T47D (cell line): Measurements from ENCODE around the gene CYP2A6.
"Not testable (repeated sequence)": the region's sequence is repeated elsewhere in the genome, so short reads cannot be mapped to it uniquely, and the experiment has no call there.

Experiments used
- DNase-seq, 2 experiments: peaks; one replicate each; pipeline versions ENCODE4 v3.0.0 to v3.0.0-alpha.2; 2011 to 2012; ENCODE audit warnings: low read depth in 1 of 2, low spot score in 1 of 2
- JUND ChIP-seq: IDR thresholded peaks from 2 replicates; pipeline ENCODE4 v1.6.1; 2012; ENCODE audit warnings: low read depth
- in situ Hi-C: cut with HindIII; loops from 2 replicates; pipeline ENCODE4 v1.10.0; 2016; ENCODE audit warnings: low sequenced_read_pairs, low pct_unique_long_range_greater_than_20kb

Gene CYP2A6

DNA sequence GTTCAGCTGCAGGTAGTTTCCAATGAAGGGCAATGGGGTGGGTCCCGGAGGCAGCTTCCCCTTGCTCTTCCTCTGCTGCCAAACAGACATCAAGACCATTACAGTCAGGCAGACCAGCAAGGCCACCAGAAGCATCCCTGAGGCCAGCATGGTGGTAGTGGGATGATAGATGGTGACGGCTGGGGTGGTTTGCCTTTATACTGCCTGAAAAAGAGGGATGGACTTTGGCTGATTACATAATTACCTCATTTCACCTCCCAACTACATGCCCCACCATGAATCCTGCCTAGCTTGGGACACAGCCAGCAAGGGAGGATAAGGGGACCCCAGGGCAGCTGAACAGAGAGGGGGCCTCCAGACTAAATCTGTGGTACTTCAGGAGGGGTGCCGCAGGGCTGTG is at the start of gene CYP2A6:
CYP2A6 (minus strand) TSS at position 171 of the 400 bp plus-strand sequence; CDS start at position 150, 21 bp downstream.
- DNase-seq, in situ Hi-C loops: not testable (repeated sequence)

DNA sequence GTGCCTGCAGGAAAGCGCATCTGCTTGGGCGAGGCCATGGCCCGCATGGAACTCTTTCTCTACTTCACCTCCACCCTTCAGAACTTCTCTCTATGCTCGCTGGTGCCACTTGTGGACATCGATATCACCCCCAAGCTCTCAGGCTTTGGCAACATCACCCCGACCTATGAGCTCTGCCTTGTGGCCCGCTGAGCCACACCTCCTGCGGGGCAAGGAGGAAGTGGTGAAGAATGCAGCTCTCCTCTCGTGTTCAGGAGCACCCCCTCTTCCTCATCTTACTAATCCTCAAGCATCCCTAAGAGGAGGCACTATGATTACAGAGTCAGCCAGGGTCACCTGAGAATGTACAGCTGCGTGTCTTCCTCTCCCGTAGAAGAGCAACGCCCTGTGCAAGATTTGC is 49.7 kb upstream of the CYP2A6 start:
- in situ Hi-C loops, DNase-seq: not testable (repeated sequence)

GRCh38 chr19:40896843-40897789 is 46.9 kb upstream of the CYP2A6 start:
- peak in 1 of 2 experiments; percentile 93 for DNase-seq
- peak; percentile 78; the same call in 1 of the 2 replicates for TF ChIP-seq JUND
- in situ Hi-C loops = not testable (repeated sequence)

DNA sequence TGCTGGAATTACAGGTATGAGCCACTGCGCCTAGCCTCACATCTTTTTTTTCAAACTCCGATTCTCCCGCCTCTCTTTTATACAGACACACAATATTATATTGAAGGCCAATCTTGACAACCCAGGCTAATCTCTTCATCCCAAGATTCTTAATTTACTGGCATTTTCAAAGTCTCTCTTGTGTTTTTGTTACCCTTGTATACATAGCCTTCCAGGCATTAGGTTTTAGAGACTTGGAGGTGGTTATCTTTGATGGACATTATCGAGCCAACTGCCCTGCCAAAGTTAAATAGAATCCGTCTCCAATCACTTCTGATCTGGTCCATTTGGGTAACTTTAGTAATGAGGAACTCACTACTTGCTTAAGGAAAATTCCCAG is 46.2 kb upstream of the CYP2A6 start:
- peak; percentile 60; the same call in 1 of the 2 replicates for TF ChIP-seq JUND
- in situ Hi-C loops = no loop called here
- peak in 1 of 2 experiments; percentile 68 for DNase-seq

- in situ Hi-C loops = no loop called here
- no peak for DNase-seq
- TF ChIP-seq JUND = no peak
These were observed 42.9 kb upstream of the CYP2A6 start for GRCh38 chr19:40893112-40893511.

GRCh38 chr19:40889366-40889765 is 39.1 kb upstream of the CYP2A6 start:
- TF ChIP-seq JUND = no peak
- in situ Hi-C loops = no loop called here
- no peak for DNase-seq

- no peak for TF ChIP-seq JUND
- in situ Hi-C loops = no loop called here
- no peak for DNase-seq
These were observed 37.9 kb upstream of the CYP2A6 start for GRCh38 chr19:40888191-40888590.

DNA sequence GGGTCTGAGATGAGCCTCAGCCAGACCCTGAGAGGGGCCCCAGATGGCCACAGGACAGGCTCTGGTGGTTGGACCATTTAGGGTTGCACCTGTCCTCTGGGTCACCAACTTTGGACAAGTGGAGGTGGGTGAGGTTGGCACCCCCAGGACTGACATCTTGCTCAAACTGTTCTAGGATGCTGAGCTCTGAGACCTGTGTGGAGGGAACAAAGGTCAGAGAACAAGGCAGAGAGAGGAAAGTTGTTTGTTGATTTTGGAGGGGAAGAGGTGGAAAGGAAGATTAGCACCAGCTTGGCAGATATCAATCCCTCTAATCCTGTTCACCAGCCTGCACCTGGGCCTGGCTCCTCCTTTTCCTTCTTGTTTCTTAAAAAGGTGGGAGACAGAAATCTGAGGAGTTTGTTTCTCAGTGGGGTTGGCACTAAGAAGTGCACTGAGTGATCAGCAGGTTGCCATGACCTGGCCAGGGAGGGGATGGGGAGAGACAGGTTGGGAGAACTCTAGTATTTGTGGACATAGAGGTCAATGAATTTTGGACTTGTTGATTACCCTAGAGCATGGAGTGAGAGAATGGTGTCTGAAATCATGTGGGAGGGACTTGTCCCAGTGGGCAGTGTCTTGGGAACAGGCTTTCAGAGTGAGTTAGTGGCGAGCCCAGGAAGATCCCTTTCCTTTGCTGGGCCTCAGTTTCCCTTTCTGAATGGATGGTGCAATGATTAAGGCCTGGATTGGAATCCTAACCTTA is 34.1 kb upstream of the CYP2A6 start:
- in situ Hi-C loops, DNase-seq: not testable (repeated sequence)

DNA sequence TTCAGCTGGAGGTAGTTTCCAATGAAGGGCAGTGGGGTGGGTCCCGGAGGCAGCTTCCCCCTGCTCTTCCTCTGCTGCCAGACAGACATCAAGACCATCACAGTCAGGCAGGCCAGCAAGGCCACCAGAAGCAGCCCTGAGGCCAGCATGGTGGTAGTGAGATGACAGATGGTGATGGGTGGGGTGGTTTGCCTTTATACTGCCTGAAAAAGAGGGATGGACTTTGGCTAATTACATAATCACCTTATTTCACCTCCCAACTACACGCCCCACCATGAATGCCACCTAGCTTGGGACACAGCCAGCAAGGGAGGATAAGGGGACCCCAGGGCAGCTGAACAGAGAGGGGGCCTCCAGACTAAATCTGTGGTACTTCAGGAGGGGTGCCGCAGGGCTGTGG is 31.8 kb upstream of the CYP2A6 start, which contains the start of gene CYP2A7:
CYP2A7 (minus strand) TSS at position 170 of the 400 bp plus-strand sequence; CDS start at position 149, 21 bp downstream.
- in situ Hi-C loops = not testable (repeated sequence)

DNA sequence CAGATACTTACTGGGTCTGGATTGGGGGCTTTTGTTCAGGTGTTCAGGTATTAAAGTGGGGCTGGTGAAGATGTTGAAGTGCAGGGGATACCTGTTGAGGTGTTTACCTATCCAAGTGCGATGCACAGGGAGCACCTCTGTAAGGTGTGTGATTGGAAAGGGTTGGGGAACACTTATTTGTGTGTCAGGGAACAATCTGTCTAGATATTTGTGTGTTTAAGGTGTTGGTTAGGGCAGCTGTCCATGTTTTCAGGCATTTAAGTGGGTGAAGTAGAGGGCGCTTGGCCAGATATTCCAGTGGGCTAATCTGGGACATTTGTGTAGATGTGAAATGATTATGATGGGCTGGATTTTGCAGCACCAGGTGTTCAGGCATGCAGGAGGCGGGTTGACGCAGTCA is 29.1 kb upstream of the CYP2A6 start:
- DNase-seq, in situ Hi-C loops: not testable (repeated sequence)

More for the DNA sequence above, 31.8 kb upstream of the CYP2A6 start, which contains the start of gene CYP2A7:
- not testable (repeated sequence) for DNase-seq

DNA sequence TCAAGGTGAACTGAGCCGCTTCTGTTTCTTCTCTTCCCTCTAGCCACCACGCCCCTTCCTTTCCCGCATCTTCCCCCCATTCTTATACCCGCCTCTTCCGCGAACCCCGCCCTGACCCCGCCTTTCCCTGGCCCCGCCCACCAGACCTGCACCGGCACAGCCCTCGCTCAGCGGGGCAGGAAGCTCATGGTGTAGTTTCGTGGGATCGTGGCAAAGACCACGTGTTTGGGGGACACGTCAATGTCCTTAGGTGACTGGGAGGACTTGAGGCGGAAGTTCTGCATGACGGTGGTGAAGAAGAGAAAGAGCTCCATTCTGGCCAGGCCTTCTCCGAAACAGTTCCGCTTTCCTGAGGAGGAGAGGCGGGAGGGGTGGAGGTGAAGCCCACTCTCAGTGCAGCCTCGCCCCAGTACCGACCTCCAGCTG is 25.3 kb upstream of the CYP2A6 start:
- DNase-seq, in situ Hi-C loops: not testable (repeated sequence)

DNA sequence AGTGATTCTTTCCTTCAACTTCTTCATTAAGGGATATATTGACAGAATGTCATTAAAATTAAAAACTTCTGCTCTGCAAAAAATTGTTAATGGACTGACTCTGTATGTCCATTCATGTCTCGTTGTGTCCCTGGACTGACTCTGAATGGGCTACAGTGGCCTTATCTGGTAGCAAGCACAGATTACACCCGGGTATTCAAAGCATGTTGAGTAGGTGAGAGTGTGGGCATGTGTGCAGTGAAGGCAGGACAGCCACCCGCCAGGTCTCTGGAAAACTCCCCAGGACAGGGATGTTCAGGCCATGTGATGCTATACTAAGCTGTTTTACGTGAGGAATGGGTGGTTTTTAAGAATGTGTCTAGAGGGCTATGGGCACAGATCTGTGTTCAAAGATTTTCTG is 24.6 kb upstream of the CYP2A6 start:
- DNase-seq, in situ Hi-C loops: not testable (repeated sequence)

GRCh38 chr19:40873873-40874272 is 23.6 kb upstream of the CYP2A6 start:
- in situ Hi-C loops, DNase-seq: not testable (repeated sequence)
